GM18951 (cell line): ENCODE results near the gene RABGAP1L.
"Not testable (repeated sequence)": the region's sequence is repeated elsewhere in the genome, so short reads cannot be mapped to it uniquely, and the experiment has no call there.

Experiments
- POLR2A ChIP-seq: IDR thresholded peaks from 4 replicates; pipeline ENCODE4 v1.6.1; 2011; ENCODE audit warnings: mild to moderate bottlenecking; ENCODE audit not compliant: insufficient read length, insufficient read depth; ENCODE audit errors: extremely low read depth
- in situ Hi-C: fragments of 300-500 bp; cut with MboI; formaldehyde crosslinking; loops from one replicate; pipeline ENCODE4 v1.12.0; 2022; ENCODE audit warnings: low sequenced_read_pairs, mixed read lengths, inconsistent platforms; ENCODE audit not compliant: unreplicated experiment

The RABGAP1L gene

DNA sequence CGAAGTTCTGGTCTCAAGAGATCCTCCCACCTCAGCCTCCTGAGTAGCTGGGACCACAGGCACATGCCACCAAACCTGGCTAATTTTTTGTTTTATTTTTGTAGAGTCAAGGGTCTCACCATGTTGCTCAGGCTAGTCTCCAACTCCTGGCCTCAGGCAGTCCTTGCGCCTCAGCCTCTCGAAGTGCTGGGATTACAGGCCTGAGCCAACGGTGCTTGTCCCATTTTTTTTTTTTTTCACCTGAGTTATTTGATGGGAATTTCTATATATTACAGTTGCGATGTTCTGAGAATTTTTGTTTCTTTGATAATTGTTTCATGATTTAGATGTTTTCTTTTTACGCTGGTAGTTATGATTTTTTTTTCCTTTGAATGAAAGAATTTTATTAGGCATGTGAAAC is 2.5 kb downstream of the RABGAP1L start:
- TF ChIP-seq POLR2A: no peak
- in situ Hi-C loops: no loop called here

DNA sequence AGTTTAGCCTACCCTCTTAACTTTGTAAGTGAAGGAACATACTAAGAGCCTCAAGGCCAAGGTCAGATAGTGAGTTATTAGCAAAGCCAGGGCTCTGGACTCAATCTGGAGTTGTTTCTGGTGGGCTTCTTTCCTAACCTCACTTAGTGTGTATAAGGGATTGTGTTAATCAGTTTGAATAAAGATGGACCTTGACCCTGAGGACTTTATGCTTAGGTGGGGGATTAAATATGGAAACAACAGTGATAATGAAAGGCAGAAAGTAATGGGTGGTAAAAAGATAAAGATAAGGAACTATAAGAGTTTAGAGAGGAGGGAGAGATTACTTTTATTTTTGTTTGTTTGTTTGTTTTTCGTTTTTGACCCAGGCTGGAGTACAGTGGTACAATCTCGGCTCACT is 5.5 kb downstream of the RABGAP1L start:
- no peak for TF ChIP-seq POLR2A
- in situ Hi-C loops: no loop called here

DNA sequence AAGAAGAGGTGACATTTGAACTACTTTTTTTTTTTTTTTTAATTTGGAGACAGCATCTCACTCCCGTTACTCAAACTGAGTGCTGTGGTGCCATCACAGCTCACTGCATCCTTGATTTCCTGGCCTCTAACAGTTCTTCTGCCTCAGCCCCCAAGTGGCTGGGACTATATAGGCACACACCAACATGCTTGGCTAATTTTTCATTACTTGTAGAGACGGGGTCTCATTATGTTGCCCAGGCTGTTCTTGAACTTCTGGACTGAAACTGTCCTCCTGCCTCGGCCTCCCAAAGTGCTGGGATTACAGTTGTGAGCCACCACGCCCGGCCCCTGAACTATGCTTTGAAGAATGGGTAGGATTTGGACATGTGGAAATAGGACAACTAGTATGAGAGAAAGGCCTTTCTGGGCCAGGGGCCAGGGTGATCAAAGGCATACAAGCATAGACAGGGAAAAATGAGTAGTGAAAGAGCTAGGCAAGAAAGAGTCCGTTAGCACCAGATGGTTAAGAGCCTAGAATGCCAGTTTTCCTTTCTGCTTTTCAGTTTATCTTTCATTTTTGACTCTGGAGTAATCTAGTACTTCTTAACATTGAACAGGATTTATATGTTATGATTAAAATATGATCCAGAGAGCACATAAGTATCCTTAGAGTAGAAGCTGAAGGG is 6.3 kb downstream of the RABGAP1L start:
- no peak for TF ChIP-seq POLR2A
- in situ Hi-C loops: no loop called here

DNA sequence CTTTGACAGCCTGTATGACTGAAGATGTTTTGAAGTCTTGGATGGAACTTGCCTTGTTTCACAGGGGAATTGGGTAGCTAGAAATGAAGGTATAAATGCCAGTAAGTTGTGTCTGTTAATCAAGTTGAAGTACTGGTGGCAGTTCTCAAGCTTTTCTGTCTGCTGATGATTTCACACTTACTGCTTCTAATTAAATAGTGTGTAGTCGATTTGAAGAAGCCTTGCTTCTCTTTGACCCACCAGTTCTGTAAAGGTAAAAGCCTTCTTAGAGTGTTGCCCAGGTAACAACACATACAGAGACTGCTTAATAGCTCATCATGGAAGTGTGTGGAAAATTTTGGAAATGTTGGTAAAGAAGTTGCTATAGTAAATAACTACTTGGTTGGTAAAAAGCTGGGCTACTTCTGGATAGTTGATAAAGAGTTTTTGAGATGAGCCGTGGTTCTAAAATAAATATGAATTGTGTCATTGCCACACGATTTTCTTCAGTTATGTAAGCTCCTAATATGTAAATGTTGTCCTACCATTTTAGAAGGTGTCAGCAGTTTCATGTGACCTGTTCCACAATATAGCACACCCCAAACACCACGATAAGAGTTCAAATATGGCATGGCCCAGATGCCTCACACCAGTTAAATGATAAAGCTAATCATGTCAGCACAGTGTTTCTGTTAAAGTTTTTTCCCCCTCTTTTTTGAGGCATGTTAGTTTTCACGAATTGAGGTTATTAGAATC is 7.4 kb downstream of the RABGAP1L start:
- TF ChIP-seq POLR2A: no peak
- in situ Hi-C loops: no loop called here

DNA sequence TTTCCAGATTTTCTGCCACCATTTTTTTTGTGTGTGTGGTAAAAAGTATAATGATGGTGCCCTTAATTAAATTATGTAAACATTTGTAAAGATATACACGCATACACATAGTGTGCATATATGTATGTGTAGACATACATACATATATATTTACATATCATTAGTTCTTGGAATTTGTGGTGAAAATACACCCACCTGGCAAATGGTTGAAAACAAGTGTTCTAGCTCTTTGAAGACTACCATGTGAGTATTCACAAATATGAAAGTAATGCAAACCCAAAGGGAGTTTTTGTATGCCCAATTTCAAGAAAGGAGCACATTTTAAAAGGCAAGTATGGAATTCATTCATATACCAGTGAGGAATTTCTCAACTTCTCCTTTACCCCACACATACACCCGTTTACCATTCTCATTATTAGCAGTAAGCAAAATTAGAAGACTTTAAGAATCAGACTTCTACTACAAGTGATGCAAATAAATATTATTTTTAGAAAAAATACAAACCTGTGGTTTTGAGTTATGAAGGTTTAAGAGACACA is 8.0 kb downstream of the RABGAP1L start:
- in situ Hi-C loops: no loop called here
- TF ChIP-seq POLR2A: no peak

DNA sequence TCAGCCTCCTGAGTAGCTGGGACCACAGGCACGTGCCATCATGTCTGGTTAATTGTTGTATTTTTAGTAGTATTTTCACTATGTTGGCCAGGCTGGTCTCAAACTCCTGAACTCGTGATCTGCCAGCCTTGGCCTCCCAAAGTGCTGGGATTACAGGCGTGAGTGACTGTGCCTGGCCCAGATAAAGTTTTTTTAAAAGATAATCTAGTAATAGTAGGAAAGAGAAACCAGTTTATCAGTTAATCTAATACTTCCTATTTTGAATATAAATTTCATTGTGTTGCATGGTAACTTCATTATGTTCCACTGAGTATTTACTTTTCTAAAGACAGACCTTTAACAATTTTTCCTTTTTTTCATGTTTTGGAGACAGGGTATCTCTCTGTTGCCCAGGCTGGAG is 10.0 kb downstream of the RABGAP1L start:
- no peak for TF ChIP-seq POLR2A
- in situ Hi-C loops: no loop called here

DNA sequence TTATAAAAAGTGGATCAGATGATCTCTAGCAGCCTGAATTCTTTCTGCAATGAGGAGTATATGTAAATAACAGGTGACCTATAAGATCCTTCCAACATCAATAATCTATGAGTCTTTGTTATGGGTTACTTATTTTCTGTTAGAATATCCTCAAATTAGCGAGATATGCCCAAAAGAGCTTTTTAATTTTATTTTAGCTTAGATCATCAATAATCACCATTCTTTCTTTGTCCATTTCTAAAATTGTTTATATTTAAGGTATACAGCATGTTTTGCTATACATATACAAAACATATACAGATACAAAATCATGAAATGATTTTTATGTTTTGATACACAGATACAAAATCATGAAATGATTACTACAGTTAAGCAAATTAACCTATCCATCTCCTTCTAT is 11.8 kb downstream of the RABGAP1L start:
- no peak for TF ChIP-seq POLR2A
- in situ Hi-C loops: no loop called here

DNA sequence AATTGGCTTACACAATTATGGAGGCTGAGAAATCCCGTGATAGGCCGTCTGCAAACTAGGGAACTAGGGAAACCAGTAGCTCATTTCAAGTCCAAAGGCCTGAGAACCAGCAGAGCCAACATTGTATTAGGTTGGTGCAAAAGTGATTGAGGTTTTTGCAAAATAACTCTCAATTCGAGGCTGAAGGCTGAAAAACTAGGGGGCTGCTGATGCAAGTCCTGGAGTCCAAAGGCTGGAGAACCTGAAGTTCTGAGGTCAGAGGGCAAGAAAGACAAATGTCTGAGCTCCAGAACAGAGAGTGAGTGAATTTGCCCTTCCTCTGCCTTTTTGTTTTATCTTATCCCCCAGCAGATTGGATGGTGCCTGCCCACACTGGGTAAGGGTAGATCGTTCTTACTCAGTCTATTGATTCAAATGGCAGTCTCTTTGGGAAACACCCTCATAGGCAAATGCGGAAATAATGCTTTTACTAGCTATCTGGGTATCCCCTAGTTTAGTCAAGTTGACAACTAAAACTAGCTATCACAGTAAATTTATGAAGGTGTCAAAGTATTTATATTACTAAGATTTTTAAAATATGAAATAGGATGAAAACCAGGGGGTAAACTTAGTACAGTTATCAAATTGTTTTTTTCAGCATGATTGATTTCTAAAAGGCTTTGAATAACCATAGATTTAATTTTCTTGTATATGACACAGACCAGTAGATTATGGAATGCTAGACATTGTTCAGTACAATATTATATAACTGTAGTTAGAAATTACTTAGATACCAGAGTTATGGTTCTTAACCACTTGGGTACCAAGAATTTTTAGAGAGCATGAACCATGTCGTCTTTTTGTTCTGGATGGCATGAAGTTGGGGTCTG is 15.4 kb downstream of the RABGAP1L start:
- no peak for TF ChIP-seq POLR2A
- in situ Hi-C loops: no loop called here

DNA sequence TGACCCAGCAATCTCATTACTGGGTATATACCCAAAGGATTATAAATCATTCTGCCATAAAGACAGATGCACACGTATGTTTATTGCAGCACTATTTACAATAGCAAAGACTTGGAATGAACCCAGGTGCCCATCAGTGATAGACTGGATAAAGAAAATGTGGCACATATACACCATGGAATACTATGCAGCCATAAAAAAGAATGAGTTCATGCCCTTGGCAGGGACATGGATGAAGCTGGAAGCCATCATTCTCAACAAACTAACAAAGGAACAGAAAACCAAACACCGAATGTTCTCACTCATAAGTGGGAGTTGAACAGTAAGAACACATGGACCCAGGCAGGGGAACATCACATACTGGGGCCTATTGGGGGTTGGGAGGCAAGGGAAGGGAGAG is 19.1 kb downstream of the RABGAP1L start:
- in situ Hi-C loops: not testable (repeated sequence)

DNA sequence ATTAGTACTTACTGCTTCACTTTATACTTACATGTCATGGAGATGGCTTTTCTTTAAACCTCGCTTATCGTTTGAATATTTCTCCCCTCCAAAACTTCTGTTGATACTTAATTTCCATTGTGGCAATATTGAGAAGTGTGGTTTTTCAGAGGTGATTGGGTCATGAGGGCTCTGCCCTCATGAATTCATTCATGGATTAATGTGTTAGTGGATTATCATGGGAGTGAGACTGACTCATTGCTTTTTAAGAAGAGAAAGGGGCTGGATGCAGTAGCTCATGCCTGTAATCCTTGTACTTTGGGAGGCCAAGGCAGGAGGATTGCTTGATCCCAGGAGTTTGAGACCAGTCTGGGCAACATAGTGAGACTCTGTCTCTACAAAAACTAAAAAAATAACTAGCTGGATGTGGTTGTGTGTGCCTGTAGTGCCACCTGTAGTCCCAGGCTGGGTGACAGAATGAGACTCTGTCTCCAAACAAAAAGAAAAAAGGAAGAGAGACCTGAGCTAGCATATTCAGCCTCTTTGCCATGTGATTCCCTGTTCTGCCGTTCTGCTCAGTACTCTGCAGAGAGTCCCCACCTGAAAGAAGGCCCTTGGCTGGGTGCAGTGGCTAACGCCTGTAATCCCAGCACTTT is 30.2 kb downstream of the RABGAP1L start:
- in situ Hi-C loops: no loop called here

DNA sequence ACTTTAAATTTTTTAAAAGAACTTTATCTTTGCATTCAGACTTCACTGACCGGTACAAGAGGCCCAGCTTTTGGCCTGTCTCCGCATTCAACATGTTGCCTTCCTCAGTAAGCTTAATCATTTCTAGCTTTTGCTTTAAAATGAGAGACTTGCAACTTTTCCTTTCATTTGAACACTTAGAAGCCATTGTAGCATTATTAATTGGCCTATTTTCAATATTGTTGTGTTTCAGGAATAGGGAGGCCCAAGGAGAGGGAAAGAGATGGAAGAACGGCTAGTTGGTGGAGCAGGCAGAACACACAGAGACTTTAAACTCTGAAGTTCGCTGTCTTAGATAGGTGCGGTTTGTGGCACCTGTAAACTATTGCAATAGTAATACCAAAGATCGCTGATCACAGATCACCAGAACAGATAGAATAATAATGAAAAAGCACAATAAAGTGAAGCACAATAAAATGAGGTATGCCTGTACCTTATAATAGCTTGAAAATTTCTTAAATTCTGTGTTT is 31.4 kb downstream of the RABGAP1L start:
- in situ Hi-C loops: no loop called here
- no peak for TF ChIP-seq POLR2A

More for the DNA sequence above, 30.2 kb downstream of the RABGAP1L start:
- TF ChIP-seq POLR2A: no peak

DNA sequence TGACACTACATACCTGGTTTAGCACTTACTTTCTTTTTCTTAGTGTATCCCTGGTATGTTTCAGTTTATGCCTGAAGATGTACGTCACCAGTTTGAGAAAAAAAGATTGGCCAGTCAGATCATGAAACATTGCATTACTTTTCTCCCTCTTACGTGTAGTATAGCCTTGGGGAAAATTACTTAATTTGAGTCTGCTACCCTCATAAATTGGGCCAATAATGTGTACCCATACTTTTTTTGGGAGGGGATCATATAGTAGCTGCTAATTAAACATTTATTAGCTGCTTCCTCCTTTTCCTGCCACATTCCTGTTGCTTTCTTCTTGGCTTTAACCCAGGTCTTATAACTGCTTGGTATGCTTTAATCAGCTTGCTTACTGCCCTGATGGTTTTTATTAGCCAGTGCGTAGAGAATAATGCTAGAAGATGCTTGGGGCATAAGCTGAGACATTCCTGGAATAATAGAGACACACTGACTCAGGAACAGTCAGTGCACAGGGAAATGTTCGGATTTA is 32.1 kb downstream of the RABGAP1L start:
- in situ Hi-C loops: no loop called here
- no peak for TF ChIP-seq POLR2A
